Neutrophil (primary cell): ENCODE results near the gene WNK3.

Source experiments
- H3K27ac ChIP-seq: fragments of 200-600 bp; sonication (generic); 2 replicates; pipeline ENCODE4 v1.5.1; 2016; ENCODE audit warnings: mild to moderate bottlenecking, moderate library complexity
- H3K27me3 ChIP-seq: fragments of 200-600 bp; sonication (generic); 2 replicates; pipeline ENCODE4 v1.6.0; 2016; ENCODE audit warnings: mild to moderate bottlenecking
- H3K36me3 ChIP-seq: fragments of 200-600 bp; sonication (generic); 2 replicates; pipeline ENCODE4 v1.5.1; 2017
- H3K4me1 ChIP-seq, 2 experiments: fragments of 200-600 bp in 1 of 2; sonication (generic) in 1 of 2; 1 replicate in 1 of 2; 2 replicates in 1 of 2; pipeline versions ENCODE4 v1.5.1 to v1.6.1; 2013 to 2016; ENCODE audit warnings: low read depth in 1 of 2, low read length in 1 of 2, mild to moderate bottlenecking in 1 of 2, moderate library complexity in 1 of 2; ENCODE audit not compliant: control insufficient read depth in 1 of 2, insufficient read depth in 1 of 2
- H3K4me3 ChIP-seq, 2 experiments: fragments of 200-600 bp in 1 of 2; sonication (generic) in 1 of 2; 1 replicate in 1 of 2; 2 replicates in 1 of 2; pipeline ENCODE4 v1.5.1; 2013 to 2016; ENCODE audit warnings: low read depth in 1 of 2, low read length in 1 of 2, mild to moderate bottlenecking in 1 of 2, moderate library complexity in 1 of 2
- H3K9me3 ChIP-seq: fragments of 200-600 bp; sonication (generic); 2 replicates; pipeline ENCODE4 v1.5.1; 2016
- CTCF ChIP-seq: fragments of 200-600 bp; sonication (generic); IDR thresholded peaks from 2 replicates; pipeline ENCODE4 v1.5.1; 2016; ENCODE audit warnings: antibody characterized with exemption

Gene WNK3

DNA sequence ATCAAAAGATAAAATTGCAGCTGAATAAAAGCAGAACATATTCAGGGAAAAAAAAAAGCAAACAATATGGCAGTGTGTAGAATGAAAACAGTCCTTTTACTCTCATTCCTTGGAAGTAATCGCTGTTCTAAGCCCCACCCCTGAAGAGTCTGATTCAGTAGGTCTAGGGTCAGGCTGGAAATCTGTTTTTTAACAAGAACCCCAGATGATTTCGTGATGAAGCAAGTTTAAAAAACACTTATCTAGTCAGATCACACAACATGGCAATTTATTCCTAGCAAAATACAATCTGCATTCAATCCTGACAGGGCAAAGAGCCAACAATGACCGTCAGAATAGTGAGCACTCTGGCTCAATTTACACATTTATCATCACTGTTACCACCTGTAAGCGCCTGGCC lies 190.9 kb downstream of the WNK3 start:
- no peaks in the 10 kb centered on the region for H3K4me1 ChIP-seq
- TF ChIP-seq CTCF: no peak
- no peak overlapping the region for H3K27ac ChIP-seq
- H3K27me3 ChIP-seq: no peaks in the 10 kb centered on the region
- H3K36me3 ChIP-seq: no peaks in the 10 kb centered on the region
- H3K9me3 ChIP-seq: no peaks in the 10 kb centered on the region
- H3K4me3 ChIP-seq: no peak overlapping the region

- H3K27ac ChIP-seq: no peak overlapping the region
These were observed 200.3 kb downstream of the WNK3 start for GRCh38 chrX:54157561-54157960.

More at GRCh38 chrX:54157561-54157960, 200.3 kb downstream of the WNK3 start:
- no peak for TF ChIP-seq CTCF
- no peaks in the 10 kb centered on the region for H3K36me3 ChIP-seq
- no peaks in the 10 kb centered on the region for H3K4me1 ChIP-seq
- no peaks in the 10 kb centered on the region for H3K27me3 ChIP-seq
- no peaks in the 10 kb centered on the region for H3K9me3 ChIP-seq
- no peak overlapping the region for H3K4me3 ChIP-seq
